ENCODE data around the gene SEMA5B. TPM values are rescaled to one million over a fixed set of nuclear protein-coding genes. Genes with fewer than 3 reads are reported as not detected.

The SEMA5B gene
- total and polyA plus RNA-seq, 2 donors (not counting 3 experiments of a cell fraction or from before 2014, with no cell fraction given): 0.07 TPM; not detected in 1

GRCh38 chr3:123002100-123002748 is 25.3 kb downstream of the SEMA5B start:
- H3K36me3 ChIP-seq (ENCODE audit: control insufficient read depth in 2 of 2, extremely low read depth in 1 of 2, insufficient read depth in 2 of 2, low read length in 2 of 2): no peaks in the 10 kb centered on the region
- no peak overlapping the region for H3K4me2 ChIP-seq (ENCODE audit: insufficient read depth, low read length)
- ChIA-PET CTCF (interaction anchor here (1.8 kb wide), 1 partner anchor 13 kb away, joined by 4 read pairs; no protein-coding TSS in a partner anchor), POLR2A (no interaction called here)
- no peak overlapping the region for H3K9ac ChIP-seq (replicated peaks; ENCODE audit: extremely low read depth, insufficient read depth, low read length)
- dilution Hi-C loops (cut with MboI; ENCODE audit: extremely low pct_ligation_motif_present, low sequenced_read_pairs) (no loop called here), intact Hi-C loops (cut with micrococcal nuclease) (no loop called here)
- no TSS peak for BruUV-seq (replicated peaks)
- no peaks in the 10 kb centered on the region for H3K9me1 ChIP-seq (replicated peaks; ENCODE audit: control insufficient read depth, extremely low read depth, insufficient read depth, low read length)
- H3K79me2 ChIP-seq (ENCODE audit: control insufficient read depth, insufficient read depth, low read length): no peaks in the 10 kb centered on the region
- no peaks in the 10 kb centered on the region for H3K9me3 ChIP-seq (replicated peaks; ENCODE audit: control insufficient read depth, insufficient read depth, low read length)
- no peak for DNase-seq (ENCODE audit: low read depth, low spot score)
- peaks cover 8 to 18% of the 10 kb centered on the region in 2 experiments for H3K27me3 ChIP-seq (ENCODE audit: control insufficient read depth in 2 of 2, insufficient read depth in 2 of 2, low read length in 2 of 2)
- H3K27ac ChIP-seq (ENCODE audit: insufficient read depth, low read depth, low read length): no peak overlapping the region
- H3K4me1 ChIP-seq (ENCODE audit: control insufficient read depth, extremely low read depth, insufficient read depth, low read length): no peaks in the 10 kb centered on the region
- no peak for FAIRE-seq
- H4K20me1 ChIP-seq (replicated peaks; ENCODE audit: control insufficient read depth, extremely low read depth, insufficient read depth, low read length): no peaks in the 10 kb centered on the region
- no peak overlapping the region for H2AFZ ChIP-seq (ENCODE audit: low read depth, low read length)
- TF ChIP-seq MAX (IDR thresholded peaks at IDR 0.05; ENCODE audit: insufficient read depth, insufficient read length) (no peak), GATA2 (IDR thresholded peaks at IDR 0.05; ENCODE audit: insufficient read depth, insufficient read length, low read depth, low read length) (no peak), MYC (IDR thresholded peaks at IDR 0.05; ENCODE audit: low read depth, low read length) (no peak), FOS (IDR thresholded peaks at IDR 0.05; ENCODE audit: borderline replicate concordance, insufficient read depth, low read length) (no peak), CTCF (IDR thresholded peaks at IDR 0.05; ENCODE audit: extremely low read depth in 1 of 2, insufficient read depth in 1 of 2, low read depth in 1 of 2, low read length in 2 of 2) (no peak), JUN (IDR thresholded peaks at IDR 0.05; ENCODE audit: borderline replicate concordance, insufficient read depth, insufficient read length, low read depth) (no peak), POLR2AphosphoS5 (IDR thresholded peaks at IDR 0.05; ENCODE audit: insufficient read depth, low read depth, low read length) (no peak), EZH2 (IDR thresholded peaks at IDR 0.05; ENCODE audit: borderline replicate concordance, low read depth, low read length, severe bottlenecking) (no peak), POLR2A (IDR thresholded peaks at IDR 0.05; ENCODE audit: low read depth, low read length) (no peak)
- H3K4me3 ChIP-seq (replicated peaks in 1 of 3; ENCODE audit: insufficient read depth in 1 of 3, low read depth in 1 of 3, low read length in 3 of 3): no peak overlapping the region

Measured in endothelial cell of umbilical vein (primary cell).